ENCODE results near the gene MMRN1. TPM values are rescaled to one million over a fixed set of nuclear protein-coding genes. Genes with fewer than 3 reads are reported as not detected.

The MMRN1 gene
- polyA plus RNA-seq, 1 donor, result 22.4 TPM

- Histone ChIP-seq H3K27ac (ENCODE audit: low read length) (no peak overlapping the region), H3K4me3 (ENCODE audit: low read length) (no peak overlapping the region), H3K4me1 (ENCODE audit: control insufficient read depth, insufficient read depth, low read length) (no peaks in the 10 kb centered on the region), H3K36me3 (ENCODE audit: control insufficient read depth, insufficient read depth, low read length) (no peaks in the 10 kb centered on the region), H3K27me3 (ENCODE audit: control insufficient read depth, insufficient read depth, low read length) (no peaks in the 10 kb centered on the region), H3K9me3 (ENCODE audit: control insufficient read depth, low read depth, low read length) (no peaks in the 10 kb centered on the region)
- DNase-seq, result no peak
- WGBS (ENCODE audit: insufficient coverage, low lambda C conversion rate), result 94% methylated on average over 2 of the region's 2 CpGs
These were observed 55.2 kb downstream of the MMRN1 start for GRCh38 chr4:89949782-89950387.

GRCh38 chr4:89952458-89952857, 57.8 kb downstream of the MMRN1 start:
- Histone ChIP-seq H3K27ac (ENCODE audit: low read length) (no peak overlapping the region), H3K4me3 (ENCODE audit: low read length) (no peak overlapping the region), H3K4me1 (ENCODE audit: control insufficient read depth, insufficient read depth, low read length) (no peaks in the 10 kb centered on the region), H3K9me3 (ENCODE audit: control insufficient read depth, low read depth, low read length) (no peaks in the 10 kb centered on the region), H3K27me3 (ENCODE audit: control insufficient read depth, insufficient read depth, low read length) (no peaks in the 10 kb centered on the region), H3K36me3 (ENCODE audit: control insufficient read depth, insufficient read depth, low read length) (no peaks in the 10 kb centered on the region)
- no peak for DNase-seq
- WGBS (ENCODE audit: insufficient coverage, low lambda C conversion rate), result 88% methylated on average over 2 of the region's 3 CpGs

GRCh38 chr4:89954906-89955695, 60.4 kb downstream of the MMRN1 start:
- H3K27me3 ChIP-seq (ENCODE audit: control insufficient read depth, insufficient read depth, low read length), result no peaks in the 10 kb centered on the region
- no peak overlapping the region for H3K27ac ChIP-seq (ENCODE audit: low read length)
- no peak for DNase-seq
- no peaks in the 10 kb centered on the region for H3K4me1 ChIP-seq (ENCODE audit: control insufficient read depth, insufficient read depth, low read length)
- H3K9me3 ChIP-seq (ENCODE audit: control insufficient read depth, low read depth, low read length), result no peaks in the 10 kb centered on the region
- 100% methylated on average over 3 of the region's 13 CpGs for WGBS (ENCODE audit: insufficient coverage, low lambda C conversion rate)
- no peaks in the 10 kb centered on the region for H3K36me3 ChIP-seq (ENCODE audit: control insufficient read depth, insufficient read depth, low read length)
- H3K4me3 ChIP-seq (ENCODE audit: low read length), result no peak overlapping the region

GRCh38 chr4:89957046-89957926, 62.6 kb downstream of the MMRN1 start:
- H3K4me3 ChIP-seq (ENCODE audit: low read length), result no peak overlapping the region
- WGBS (ENCODE audit: insufficient coverage, low lambda C conversion rate), result no CpG with 5 or more reads among the region's 4 CpGs
- H3K9me3 ChIP-seq (ENCODE audit: control insufficient read depth, low read depth, low read length), result no peaks in the 10 kb centered on the region
- no peaks in the 10 kb centered on the region for H3K4me1 ChIP-seq (ENCODE audit: control insufficient read depth, insufficient read depth, low read length)
- no peak overlapping the region for H3K27ac ChIP-seq (ENCODE audit: low read length)
- no peak for DNase-seq
- no peaks in the 10 kb centered on the region for H3K27me3 ChIP-seq (ENCODE audit: control insufficient read depth, insufficient read depth, low read length)
- H3K36me3 ChIP-seq (ENCODE audit: control insufficient read depth, insufficient read depth, low read length), result no peaks in the 10 kb centered on the region

GRCh38 chr4:89981789-89982334, 87.2 kb downstream of the MMRN1 start:
- H3K4me1 ChIP-seq (ENCODE audit: control insufficient read depth, insufficient read depth, low read length), result no peaks in the 10 kb centered on the region
- H3K9me3 ChIP-seq (ENCODE audit: control insufficient read depth, low read depth, low read length), result no peaks in the 10 kb centered on the region
- 92% methylated on average over 2 of the region's 2 CpGs for WGBS (ENCODE audit: insufficient coverage, low lambda C conversion rate)
- H3K4me3 ChIP-seq (ENCODE audit: low read length), result no peak overlapping the region
- no peaks in the 10 kb centered on the region for H3K27me3 ChIP-seq (ENCODE audit: control insufficient read depth, insufficient read depth, low read length)
- no peak overlapping the region for H3K27ac ChIP-seq (ENCODE audit: low read length)
- no peak for DNase-seq
- H3K36me3 ChIP-seq (ENCODE audit: control insufficient read depth, insufficient read depth, low read length), result no peaks in the 10 kb centered on the region

GRCh38 chr4:89988268-89988667, 93.6 kb downstream of the MMRN1 start:
- Histone ChIP-seq H3K9me3 (ENCODE audit: control insufficient read depth, low read depth, low read length) (no peaks in the 10 kb centered on the region), H3K4me3 (ENCODE audit: low read length) (no peak overlapping the region), H3K27ac (ENCODE audit: low read length) (no peak overlapping the region), H3K4me1 (ENCODE audit: control insufficient read depth, insufficient read depth, low read length) (peaks cover 6% of the 10 kb centered on the region), H3K27me3 (ENCODE audit: control insufficient read depth, insufficient read depth, low read length) (no peaks in the 10 kb centered on the region), H3K36me3 (ENCODE audit: control insufficient read depth, insufficient read depth, low read length) (no peaks in the 10 kb centered on the region)
- DNase-seq, result no peak
- WGBS (ENCODE audit: insufficient coverage, low lambda C conversion rate), result 94% methylated on average over 2 of the region's 2 CpGs

- WGBS (ENCODE audit: insufficient coverage, low lambda C conversion rate), result no CpG with 5 or more reads among the region's 1 CpG
- no peak for DNase-seq
These were observed 98.1 kb downstream of the MMRN1 start for GRCh38 chr4:89992744-89993143.

GRCh38 chr4:89994176-89994873, 99.7 kb downstream of the MMRN1 start:
- 0% methylated on average over 1 of the region's 3 CpGs for WGBS (ENCODE audit: insufficient coverage, low lambda C conversion rate)
- Histone ChIP-seq H3K9me3 (ENCODE audit: control insufficient read depth, low read depth, low read length) (no peaks in the 10 kb centered on the region), H3K27ac (ENCODE audit: low read length) (peak overlapping the region; percentile 4), H3K4me1 (ENCODE audit: control insufficient read depth, insufficient read depth, low read length) (peaks cover 37% of the 10 kb centered on the region), H3K4me3 (ENCODE audit: low read length) (no peak overlapping the region), H3K36me3 (ENCODE audit: control insufficient read depth, insufficient read depth, low read length) (no peaks in the 10 kb centered on the region), H3K27me3 (ENCODE audit: control insufficient read depth, insufficient read depth, low read length) (no peaks in the 10 kb centered on the region)
- DNase-seq, result peak; percentile 22 to 75

More at GRCh38 chr4:89992744-89993143, 98.1 kb downstream of the MMRN1 start:
- no peak overlapping the region for H3K27ac ChIP-seq (ENCODE audit: low read length)
- H3K27me3 ChIP-seq (ENCODE audit: control insufficient read depth, insufficient read depth, low read length), result no peaks in the 10 kb centered on the region
- H3K4me3 ChIP-seq (ENCODE audit: low read length), result no peak overlapping the region
- H3K4me1 ChIP-seq (ENCODE audit: control insufficient read depth, insufficient read depth, low read length), result peaks cover 30% of the 10 kb centered on the region
- no peaks in the 10 kb centered on the region for H3K36me3 ChIP-seq (ENCODE audit: control insufficient read depth, insufficient read depth, low read length)
- H3K9me3 ChIP-seq (ENCODE audit: control insufficient read depth, low read depth, low read length), result no peaks in the 10 kb centered on the region

GRCh38 chr4:89995006-89995405, 100.4 kb downstream of the MMRN1 start:
- peak in 1 of 2 donors; percentile 48 for DNase-seq
- Histone ChIP-seq H3K4me1 (ENCODE audit: control insufficient read depth, insufficient read depth, low read length) (peaks cover 37% of the 10 kb centered on the region), H3K4me3 (ENCODE audit: low read length) (no peak overlapping the region), H3K9me3 (ENCODE audit: control insufficient read depth, low read depth, low read length) (no peaks in the 10 kb centered on the region), H3K36me3 (ENCODE audit: control insufficient read depth, insufficient read depth, low read length) (no peaks in the 10 kb centered on the region), H3K27me3 (ENCODE audit: control insufficient read depth, insufficient read depth, low read length) (no peaks in the 10 kb centered on the region), H3K27ac (ENCODE audit: low read length) (peak overlapping the region; percentile 37)
- no CpG with 5 or more reads among the region's 4 CpGs for WGBS (ENCODE audit: insufficient coverage, low lambda C conversion rate)
